OCI-LY1 (cell line): Measurements from ENCODE around the gene PEAK1.

Experiments
- H2AFZ ChIP-seq: fragments of 200-600 bp; sonication (generic), shearing (Covaris generic); 2 replicates; pipeline ENCODE4 v1.6.0; 2014; ENCODE audit warnings: antibody characterized with exemption, mild to moderate bottlenecking, low read length
- H3F3A ChIP-seq: fragments of 200-600 bp; sonication (generic), shearing (Covaris generic); 2 replicates; pipeline ENCODE4 v1.6.0; 2014; ENCODE audit warnings: mild to moderate bottlenecking, antibody characterized with exemption, low read length, moderate library complexity; ENCODE audit not compliant: insufficient read depth
- H3K27ac ChIP-seq: fragments of 200-600 bp; sonication (generic); 2 replicates; pipeline ENCODE4 v1.5.1; 2014; ENCODE audit warnings: low read length, mixed run types, mild to moderate bottlenecking, low read depth; ENCODE audit not compliant: poor library complexity, severe bottlenecking
- H3K27me3 ChIP-seq: fragments of 200-600 bp; sonication (generic); 2 replicates; pipeline ENCODE4 v1.6.0; 2014; ENCODE audit warnings: antibody characterized with exemption, mild to moderate bottlenecking, low read length, moderate library complexity; ENCODE audit not compliant: insufficient read depth
- H3K36me3 ChIP-seq: fragments of 200-600 bp; sonication (generic); 2 replicates; pipeline ENCODE4 v1.6.1; 2014; ENCODE audit warnings: mild to moderate bottlenecking, antibody characterized with exemption, low read length, moderate library complexity, mixed read lengths; ENCODE audit not compliant: insufficient read depth
- H3K4me1 ChIP-seq: fragments of 200-600 bp; sonication (generic); 2 replicates; pipeline ENCODE4 v1.5.1; 2014; ENCODE audit warnings: mild to moderate bottlenecking, low read length, moderate library complexity; ENCODE audit not compliant: insufficient read depth, severe bottlenecking
- H3K4me2 ChIP-seq: fragments of 200-600 bp; sonication (generic), shearing (Covaris generic); 2 replicates; pipeline ENCODE4 v1.6.1; 2014; ENCODE audit warnings: low read length
- H3K4me3 ChIP-seq: fragments of 200-600 bp; sonication (generic); 2 replicates; pipeline ENCODE4 v1.5.1; 2014; ENCODE audit warnings: low read length, low read depth, mild to moderate bottlenecking, mixed read lengths; ENCODE audit not compliant: poor library complexity, severe bottlenecking
- H3K79me2 ChIP-seq: fragments of 200-600 bp; shearing (Covaris generic); 2 replicates; pipeline ENCODE4 v1.6.1; 2016; ENCODE audit warnings: mixed run types, low read length, mixed read lengths; ENCODE audit not compliant: insufficient read depth
- H3K9ac ChIP-seq: fragments of 200-600 bp; sonication (generic), shearing (Covaris generic); 2 replicates; pipeline ENCODE4 v1.6.1; 2014; ENCODE audit warnings: mild to moderate bottlenecking, low read length, mixed read lengths
- H3K9me2 ChIP-seq: fragments of 200-600 bp; sonication (generic), shearing (Covaris generic); 2 replicates; pipeline ENCODE4 v1.6.1; 2014; ENCODE audit warnings: low read depth, mild to moderate bottlenecking, low read length, mixed read lengths
- H3K9me3 ChIP-seq: fragments of 200-600 bp; shearing (Covaris generic); 2 replicates; pipeline ENCODE4 v1.6.1; 2014; ENCODE audit warnings: low read length, mixed read lengths
- H4K20me1 ChIP-seq: fragments of 200-600 bp; sonication (generic), shearing (Covaris generic); 2 replicates; pipeline ENCODE4 v1.6.0; 2016; ENCODE audit warnings: mild to moderate bottlenecking, low read length; ENCODE audit not compliant: insufficient read depth
- CTCF ChIP-seq: fragments of 200-600 bp; sonication (generic), shearing (Covaris generic); IDR thresholded peaks from 2 replicates; pipeline ENCODE4 v1.5.1; 2017; ENCODE audit warnings: mild to moderate bottlenecking, antibody characterized with exemption, low read length, moderate library complexity, mixed read lengths
- EZH2 ChIP-seq: fragments of 200-600 bp; sonication (generic), shearing (Covaris generic); IDR thresholded peaks from 2 replicates; pipeline ENCODE4 v1.8.0; 2017; ENCODE audit warnings: borderline replicate concordance, mixed run types, mild to moderate bottlenecking, antibody characterized with exemption, low read length, moderate library complexity, mixed read lengths

PEAK1 gene

GRCh38 chr15:77144492-77145070 is 275.3 kb downstream of the PEAK1 start:
- Histone ChIP-seq H3K9me2 (no peaks in the 10 kb centered on the region), H3K4me2 (no peak overlapping the region), H4K20me1 (no peaks in the 10 kb centered on the region), H3K27ac (no peak overlapping the region), H3K4me3 (no peak overlapping the region), H3K9ac (no peak overlapping the region), H2AFZ (no peak overlapping the region), H3K4me1 (no peaks in the 10 kb centered on the region), H3F3A (no peaks in the 10 kb centered on the region), H3K27me3 (no peaks in the 10 kb centered on the region), H3K9me3 (no peaks in the 10 kb centered on the region), H3K36me3 (no peaks in the 10 kb centered on the region), H3K79me2 (no peaks in the 10 kb centered on the region)
- TF ChIP-seq EZH2 = no peak
- no peak for TF ChIP-seq CTCF

DNA sequence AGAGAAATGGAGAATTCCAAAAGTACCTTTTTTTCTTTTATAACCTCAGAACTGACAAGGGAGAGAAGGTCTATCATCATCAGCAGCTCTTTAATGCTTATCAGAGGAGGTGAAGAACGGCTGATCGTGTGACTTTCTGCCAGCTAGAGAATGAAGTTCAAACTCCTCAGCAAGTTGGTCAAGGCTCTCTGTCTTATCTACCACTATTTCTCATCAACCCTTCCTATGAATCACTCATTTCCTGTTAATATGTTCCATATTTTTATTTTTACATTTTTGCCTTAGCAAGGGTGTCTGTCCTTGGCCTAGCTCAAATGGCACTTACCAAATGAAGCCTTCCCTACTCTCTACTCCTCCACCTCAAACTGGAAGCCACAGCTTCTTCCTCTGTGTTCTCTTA is 275.9 kb downstream of the PEAK1 start:
- no peaks in the 10 kb centered on the region for H3K9me2 ChIP-seq
- TF ChIP-seq CTCF = no peak
- no peak for TF ChIP-seq EZH2
- no peak overlapping the region for H3K4me3 ChIP-seq
- H4K20me1 ChIP-seq = no peaks in the 10 kb centered on the region
- H3K4me1 ChIP-seq = no peaks in the 10 kb centered on the region
- H2AFZ ChIP-seq = no peak overlapping the region
- no peak overlapping the region for H3K4me2 ChIP-seq
- no peaks in the 10 kb centered on the region for H3K79me2 ChIP-seq
- H3K27ac ChIP-seq = no peak overlapping the region
- no peaks in the 10 kb centered on the region for H3K36me3 ChIP-seq
- H3K9me3 ChIP-seq = no peaks in the 10 kb centered on the region
- no peaks in the 10 kb centered on the region for H3K27me3 ChIP-seq
- no peak overlapping the region for H3K9ac ChIP-seq
- H3F3A ChIP-seq = no peaks in the 10 kb centered on the region

DNA sequence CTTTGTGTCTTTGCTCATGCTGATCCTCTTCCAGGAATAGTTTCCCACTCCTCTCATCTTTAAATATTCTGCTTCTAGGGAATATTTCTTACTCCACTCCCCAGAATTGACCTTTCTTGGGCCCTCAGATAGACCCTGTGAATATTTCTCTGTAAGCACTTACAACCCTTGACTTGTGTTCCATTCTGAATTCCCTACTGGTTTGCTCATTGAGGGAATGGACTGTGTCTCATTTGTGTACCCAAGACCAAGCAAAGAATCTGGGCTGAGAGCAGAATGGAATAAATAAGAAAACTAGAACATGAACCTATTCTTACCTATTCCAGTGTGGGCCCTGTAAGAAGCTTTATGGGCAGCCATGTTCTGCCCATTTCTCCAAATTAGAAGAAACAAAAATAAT is 276.3 kb downstream of the PEAK1 start:
- Histone ChIP-seq H3K9ac (no peak overlapping the region), H3K9me3 (no peaks in the 10 kb centered on the region), H3K79me2 (no peaks in the 10 kb centered on the region), H3K4me3 (no peak overlapping the region), H4K20me1 (no peaks in the 10 kb centered on the region), H3K4me1 (no peaks in the 10 kb centered on the region), H2AFZ (no peak overlapping the region), H3K27ac (no peak overlapping the region), H3K27me3 (no peaks in the 10 kb centered on the region), H3F3A (no peaks in the 10 kb centered on the region), H3K9me2 (no peaks in the 10 kb centered on the region), H3K36me3 (no peaks in the 10 kb centered on the region), H3K4me2 (no peak overlapping the region)
- TF ChIP-seq EZH2 (no peak), CTCF (no peak)
